ENCODE results near the gene IL1RL2.

DNA sequence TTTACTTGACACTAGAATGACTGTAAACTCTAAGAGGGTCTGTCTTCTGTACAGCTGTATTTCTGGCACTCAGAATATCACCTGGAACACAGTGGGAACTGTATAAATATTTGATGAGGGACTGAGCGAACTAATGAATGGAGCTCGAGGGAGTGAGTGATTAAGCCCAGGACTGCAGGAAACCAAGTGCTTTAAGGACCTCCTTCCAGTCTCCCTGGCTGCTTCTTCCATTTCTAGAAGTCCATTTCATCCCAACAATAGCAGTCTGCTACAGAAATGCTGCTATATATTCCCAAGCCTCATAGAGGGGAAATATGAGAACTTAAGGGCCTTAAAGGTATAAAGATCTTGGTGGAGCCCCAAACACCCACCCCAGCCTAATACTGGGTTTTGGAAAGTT is 2.8 kb upstream of the IL1RL2 start:
- TF ChIP-seq, protein P1, sequence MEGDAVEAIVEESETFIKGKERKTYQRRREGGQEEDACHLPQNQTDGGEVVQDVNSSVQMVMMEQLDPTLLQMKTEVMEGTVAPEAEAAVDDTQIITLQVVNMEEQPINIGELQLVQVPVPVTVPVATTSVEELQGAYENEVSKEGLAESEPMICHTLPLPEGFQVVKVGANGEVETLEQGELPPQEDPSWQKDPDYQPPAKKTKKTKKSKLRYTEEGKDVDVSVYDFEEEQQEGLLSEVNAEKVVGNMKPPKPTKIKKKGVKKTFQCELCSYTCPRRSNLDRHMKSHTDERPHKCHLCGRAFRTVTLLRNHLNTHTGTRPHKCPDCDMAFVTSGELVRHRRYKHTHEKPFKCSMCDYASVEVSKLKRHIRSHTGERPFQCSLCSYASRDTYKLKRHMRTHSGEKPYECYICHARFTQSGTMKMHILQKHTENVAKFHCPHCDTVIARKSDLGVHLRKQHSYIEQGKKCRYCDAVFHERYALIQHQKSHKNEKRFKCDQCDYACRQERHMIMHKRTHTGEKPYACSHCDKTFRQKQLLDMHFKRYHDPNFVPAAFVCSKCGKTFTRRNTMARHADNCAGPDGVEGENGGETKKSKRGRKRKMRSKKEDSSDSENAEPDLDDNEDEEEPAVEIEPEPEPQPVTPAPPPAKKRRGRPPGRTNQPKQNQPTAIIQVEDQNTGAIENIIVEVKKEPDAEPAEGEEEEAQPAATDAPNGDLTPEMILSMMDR (conservative IDR thresholded peaks at IDR 0.05; ENCODE audit: low read length), result no peak
- no peak for TF ChIP-seq EZH2phosphoT487 (IDR thresholded peaks at IDR 0.05; ENCODE audit: borderline replicate concordance)

All from Loucy (cell line).